ENCODE measurements around the gene ATF6B. TPM values are rescaled to one million over a fixed set of nuclear protein-coding genes. Genes with fewer than 3 reads are reported as not detected.

ATF6B gene
- total RNA-seq, 1 donor from 2014 or later = 42.5 TPM

DNA sequence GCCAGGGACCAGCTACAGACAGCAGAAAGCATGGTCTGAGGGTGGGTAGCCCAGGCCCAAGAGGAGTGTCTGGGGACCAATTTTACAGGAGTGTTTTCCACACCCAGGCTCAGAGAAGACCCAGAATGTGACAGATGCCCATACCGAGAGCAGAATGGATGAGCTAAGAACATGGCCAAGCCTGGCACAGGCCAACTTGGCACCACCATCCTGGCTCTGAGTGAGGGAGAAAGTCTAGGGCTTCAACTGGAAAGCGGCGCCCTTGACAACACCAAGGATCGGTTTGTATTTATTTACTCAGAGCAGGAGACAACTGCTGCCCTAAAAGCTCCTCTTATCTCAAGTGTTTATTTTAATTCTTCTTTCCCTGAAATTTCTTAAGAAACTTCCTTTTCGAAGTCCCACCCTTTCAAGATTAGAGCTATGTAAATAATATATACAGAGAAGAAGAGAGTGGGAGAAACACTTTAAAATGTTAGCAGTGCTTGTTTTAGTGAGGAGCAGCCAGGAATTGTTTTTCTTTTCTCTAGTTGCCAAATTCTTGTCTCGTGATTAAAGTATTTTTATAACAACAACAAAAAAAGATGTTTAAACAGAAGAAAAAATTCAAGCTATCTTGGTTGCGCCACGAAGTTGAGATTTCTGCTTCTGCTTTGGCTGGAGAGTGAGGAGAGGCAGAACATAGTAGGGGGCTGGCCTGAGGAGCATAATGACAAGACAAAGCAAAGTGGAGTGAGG is 35.1 kb downstream of the ATF6B start:
- TF ChIP-seq, protein P1, sequence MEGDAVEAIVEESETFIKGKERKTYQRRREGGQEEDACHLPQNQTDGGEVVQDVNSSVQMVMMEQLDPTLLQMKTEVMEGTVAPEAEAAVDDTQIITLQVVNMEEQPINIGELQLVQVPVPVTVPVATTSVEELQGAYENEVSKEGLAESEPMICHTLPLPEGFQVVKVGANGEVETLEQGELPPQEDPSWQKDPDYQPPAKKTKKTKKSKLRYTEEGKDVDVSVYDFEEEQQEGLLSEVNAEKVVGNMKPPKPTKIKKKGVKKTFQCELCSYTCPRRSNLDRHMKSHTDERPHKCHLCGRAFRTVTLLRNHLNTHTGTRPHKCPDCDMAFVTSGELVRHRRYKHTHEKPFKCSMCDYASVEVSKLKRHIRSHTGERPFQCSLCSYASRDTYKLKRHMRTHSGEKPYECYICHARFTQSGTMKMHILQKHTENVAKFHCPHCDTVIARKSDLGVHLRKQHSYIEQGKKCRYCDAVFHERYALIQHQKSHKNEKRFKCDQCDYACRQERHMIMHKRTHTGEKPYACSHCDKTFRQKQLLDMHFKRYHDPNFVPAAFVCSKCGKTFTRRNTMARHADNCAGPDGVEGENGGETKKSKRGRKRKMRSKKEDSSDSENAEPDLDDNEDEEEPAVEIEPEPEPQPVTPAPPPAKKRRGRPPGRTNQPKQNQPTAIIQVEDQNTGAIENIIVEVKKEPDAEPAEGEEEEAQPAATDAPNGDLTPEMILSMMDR (IDR thresholded peaks at IDR 0.05; ENCODE audit: insufficient read depth, low read length, poor library complexity, severe bottlenecking) = no peak
- DNase-seq (ENCODE audit: low read depth) = no peak
- no peak overlapping the region for H3K4me3 ChIP-seq (ENCODE audit: low read depth, low read length)
- peaks cover 77% of the 10 kb centered on the region for H3K27me3 ChIP-seq (ENCODE audit: control insufficient read depth, insufficient read depth, low read length)
- no peaks in the 10 kb centered on the region for H3K36me3 ChIP-seq (ENCODE audit: control insufficient read depth, insufficient read depth, low read length)

DNA sequence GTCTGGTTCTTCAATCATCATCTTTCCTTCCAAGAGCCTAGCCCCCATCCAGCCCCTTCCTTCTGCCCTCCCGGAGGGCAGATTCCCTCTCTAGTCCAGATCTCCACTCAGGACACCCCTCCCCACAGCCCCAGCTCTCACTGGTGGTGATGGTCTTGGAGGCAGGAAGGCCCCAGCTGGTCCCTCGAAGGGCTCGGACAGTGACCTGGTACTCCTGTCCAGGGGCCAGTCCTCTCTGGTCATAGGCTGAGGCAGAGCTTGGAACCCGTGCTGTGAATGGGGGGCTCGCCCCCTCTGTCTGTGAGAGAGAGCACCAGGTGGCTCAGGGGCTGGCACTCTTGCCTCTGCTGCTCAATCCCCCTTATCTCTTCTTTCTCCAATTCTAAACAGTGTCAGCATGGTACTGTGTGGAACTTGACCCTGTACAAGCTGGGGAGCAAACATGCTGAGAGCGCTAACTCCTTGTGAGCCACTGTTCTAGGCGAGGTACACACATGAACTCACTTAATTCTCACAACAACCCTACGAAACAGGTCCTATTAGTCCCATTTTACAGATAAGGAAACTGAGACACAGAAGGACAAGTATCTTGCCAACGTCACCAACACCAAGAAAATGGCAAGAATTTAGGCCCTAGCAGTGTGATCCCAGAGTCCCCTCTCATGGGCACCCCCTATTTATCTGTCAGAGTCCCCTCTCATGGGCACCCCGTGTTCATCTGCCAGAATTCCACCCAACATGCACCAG is 38.8 kb downstream of the ATF6B start:
- Histone ChIP-seq H3K36me3 (ENCODE audit: control insufficient read depth, insufficient read depth, low read length) (no peaks in the 10 kb centered on the region), H3K4me3 (ENCODE audit: low read depth, low read length) (no peak overlapping the region), H3K27me3 (ENCODE audit: control insufficient read depth, insufficient read depth, low read length) (peaks cover 72% of the 10 kb centered on the region)
- TF ChIP-seq, protein P1 (IDR thresholded peaks at IDR 0.05; ENCODE audit: insufficient read depth, low read length, poor library complexity, severe bottlenecking) = no peak
- no peak for DNase-seq (ENCODE audit: low read depth)

DNA sequence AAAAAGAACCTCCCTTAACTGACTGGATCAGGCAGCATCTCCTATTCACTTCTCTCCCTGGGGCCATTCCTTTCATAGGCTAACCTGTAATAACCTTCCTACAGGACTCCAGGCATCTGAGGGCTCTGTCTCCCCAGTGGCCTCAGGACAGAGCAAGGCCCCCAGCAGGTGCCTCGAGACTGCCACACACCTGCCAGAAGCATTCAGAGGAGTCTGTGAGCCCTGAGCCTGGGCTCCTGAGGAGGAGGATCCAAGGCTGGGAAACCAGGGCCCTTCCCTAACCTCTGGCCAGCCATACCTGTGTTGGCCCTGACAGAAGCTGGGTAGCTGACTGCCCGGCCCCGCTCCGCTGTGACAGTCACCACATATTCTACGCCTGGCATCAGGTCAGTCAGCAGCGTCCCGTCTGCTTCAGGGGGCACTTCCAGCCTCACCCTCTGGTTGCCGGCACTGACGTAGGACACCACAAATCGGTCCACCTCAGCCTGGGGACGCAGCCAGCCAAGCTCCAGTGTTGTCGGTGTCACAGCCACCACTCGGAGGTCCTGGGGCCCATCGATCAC is 39.5 kb downstream of the ATF6B start:
- TF ChIP-seq, protein P1 (IDR thresholded peaks at IDR 0.05; ENCODE audit: insufficient read depth, low read length, poor library complexity, severe bottlenecking) = no peak
- no peak overlapping the region for H3K4me3 ChIP-seq (ENCODE audit: low read depth, low read length)
- no peaks in the 10 kb centered on the region for H3K36me3 ChIP-seq (ENCODE audit: control insufficient read depth, insufficient read depth, low read length)
- H3K27me3 ChIP-seq (ENCODE audit: control insufficient read depth, insufficient read depth, low read length) = peaks cover 75% of the 10 kb centered on the region
- no peak for DNase-seq (ENCODE audit: low read depth)

DNA sequence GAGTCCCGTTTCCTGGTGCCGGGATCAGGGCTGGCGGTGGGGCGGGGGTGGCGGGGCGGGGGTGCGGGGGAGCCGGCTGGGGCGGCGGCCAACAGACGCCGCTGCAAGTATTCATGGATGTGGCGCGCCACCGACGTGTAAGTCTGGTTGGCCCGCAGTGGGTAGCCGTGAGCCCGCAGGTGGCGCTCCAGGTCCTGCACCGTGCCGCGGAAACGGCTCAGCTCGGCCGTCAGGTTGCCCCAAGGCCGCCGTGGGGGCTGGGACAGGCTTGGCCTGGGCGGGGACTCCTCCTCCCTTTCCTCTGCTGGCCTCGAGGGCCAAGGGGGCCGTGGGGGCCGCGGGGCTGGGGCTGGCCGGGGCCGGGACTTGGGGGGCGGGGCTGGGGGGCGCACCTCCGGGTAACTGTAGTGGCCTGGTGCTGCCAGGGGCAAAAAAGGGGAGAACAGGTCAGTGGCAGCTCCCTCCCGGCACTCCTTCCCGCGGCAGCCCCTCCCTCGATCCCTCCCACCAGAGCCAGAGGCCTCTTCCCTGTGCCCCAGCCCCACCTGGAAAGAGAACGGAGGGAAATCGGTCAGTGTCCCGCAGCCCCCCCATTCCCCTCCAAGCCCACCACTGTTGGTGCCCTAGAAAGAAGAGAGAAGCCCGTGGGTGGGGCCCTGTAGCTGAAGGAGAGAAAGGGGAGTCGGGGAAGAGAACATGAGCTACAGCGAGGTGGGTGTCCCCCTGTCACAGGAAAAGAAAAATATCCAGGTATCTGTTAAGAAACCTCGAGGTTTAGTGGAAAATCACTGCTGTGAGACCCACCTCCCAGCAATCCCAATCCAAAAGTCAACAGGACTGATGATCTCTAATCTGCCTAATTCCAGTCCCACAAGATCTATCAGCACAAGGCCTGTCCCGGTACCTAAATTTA is 40.2 kb downstream of the ATF6B start:
- no peak for DNase-seq (ENCODE audit: low read depth)
- no peak overlapping the region for H3K4me3 ChIP-seq (ENCODE audit: low read depth, low read length)
- H3K27me3 ChIP-seq (ENCODE audit: control insufficient read depth, insufficient read depth, low read length) = peaks cover 78% of the 10 kb centered on the region
- TF ChIP-seq, protein P1 (IDR thresholded peaks at IDR 0.05; ENCODE audit: insufficient read depth, low read length, poor library complexity, severe bottlenecking) = peak; percentile 56
- no peaks in the 10 kb centered on the region for H3K36me3 ChIP-seq (ENCODE audit: control insufficient read depth, insufficient read depth, low read length)

DNA sequence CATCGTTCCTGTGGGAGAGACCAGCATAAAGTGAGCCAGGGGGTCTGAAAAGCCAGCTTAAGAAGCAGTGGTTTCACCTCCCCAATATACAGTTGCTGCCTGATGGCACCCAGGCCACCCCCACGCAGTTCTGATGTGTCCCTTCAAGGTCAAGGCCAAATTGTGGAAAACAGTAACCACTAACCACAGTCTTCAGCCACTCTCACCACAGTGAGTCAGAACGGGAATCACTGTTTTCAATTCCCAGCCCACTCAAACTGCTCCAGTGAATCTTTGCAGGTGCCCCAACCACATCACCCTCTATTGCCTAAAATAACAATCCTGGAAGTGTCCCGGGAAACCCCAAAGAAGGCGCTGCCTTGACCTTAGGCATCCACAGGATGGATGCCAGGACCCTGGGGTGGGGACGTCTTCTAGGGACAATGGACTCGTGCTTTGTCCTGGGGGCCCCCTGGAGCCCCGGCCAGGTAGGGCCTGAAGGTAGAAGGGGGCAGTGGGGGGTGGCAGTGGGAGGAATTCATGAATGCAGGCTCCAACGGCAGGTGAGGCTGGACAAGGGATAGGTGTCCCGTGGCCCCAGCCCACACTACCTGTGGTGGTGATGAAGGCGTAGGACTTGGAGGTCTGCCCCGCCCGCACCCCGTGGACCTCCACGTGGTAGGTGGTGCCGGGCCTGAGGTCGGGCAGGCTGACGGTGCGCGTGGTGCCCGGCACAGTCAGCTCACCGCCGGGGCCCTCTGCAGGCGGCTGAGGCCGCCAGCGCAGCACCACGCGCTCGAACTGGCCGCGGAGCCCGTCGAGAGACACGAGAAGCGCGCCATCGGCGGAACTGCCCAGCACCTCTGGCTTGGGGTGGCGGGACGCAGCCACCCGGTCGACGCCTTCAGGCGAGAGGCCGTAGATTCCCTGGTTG is 41.1 kb downstream of the ATF6B start:
- peaks cover 79% of the 10 kb centered on the region for H3K27me3 ChIP-seq (ENCODE audit: control insufficient read depth, insufficient read depth, low read length)
- TF ChIP-seq, protein P1 (IDR thresholded peaks at IDR 0.05; ENCODE audit: insufficient read depth, low read length, poor library complexity, severe bottlenecking) = no peak
- H3K36me3 ChIP-seq (ENCODE audit: control insufficient read depth, insufficient read depth, low read length) = no peaks in the 10 kb centered on the region
- no peak overlapping the region for H3K4me3 ChIP-seq (ENCODE audit: low read depth, low read length)
- peak; percentile 77 for DNase-seq (ENCODE audit: low read depth)

All from kidney epithelial cell (primary cell).